Measurements from ENCODE around the gene FRMPD2.
"Not testable (repeated sequence)": the region's sequence is repeated elsewhere in the genome, so short reads cannot be mapped to it uniquely, and the experiment has no call there.

FRMPD2 gene

DNA sequence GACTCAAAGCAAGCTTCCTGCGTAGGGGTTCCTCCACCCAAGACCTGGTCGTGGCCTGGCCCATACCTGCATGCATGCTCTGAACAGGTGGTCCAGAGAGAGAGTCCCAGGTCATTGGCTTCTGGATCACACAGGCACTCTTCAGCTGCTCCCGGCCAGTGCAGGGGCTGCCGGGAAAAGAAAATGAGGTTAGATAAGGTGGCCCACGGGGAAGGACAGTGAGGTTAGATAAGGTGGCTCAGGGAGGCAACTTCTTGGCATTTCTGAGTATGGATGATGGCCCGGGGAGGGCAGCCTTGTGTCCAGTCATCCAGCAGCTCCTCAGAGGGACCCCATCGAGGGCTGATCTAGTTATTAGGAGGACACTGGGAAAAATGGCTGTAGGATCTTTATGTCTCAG lies 87.4 kb downstream of the FRMPD2 start:
- TF ChIP-seq, protein P1, sequence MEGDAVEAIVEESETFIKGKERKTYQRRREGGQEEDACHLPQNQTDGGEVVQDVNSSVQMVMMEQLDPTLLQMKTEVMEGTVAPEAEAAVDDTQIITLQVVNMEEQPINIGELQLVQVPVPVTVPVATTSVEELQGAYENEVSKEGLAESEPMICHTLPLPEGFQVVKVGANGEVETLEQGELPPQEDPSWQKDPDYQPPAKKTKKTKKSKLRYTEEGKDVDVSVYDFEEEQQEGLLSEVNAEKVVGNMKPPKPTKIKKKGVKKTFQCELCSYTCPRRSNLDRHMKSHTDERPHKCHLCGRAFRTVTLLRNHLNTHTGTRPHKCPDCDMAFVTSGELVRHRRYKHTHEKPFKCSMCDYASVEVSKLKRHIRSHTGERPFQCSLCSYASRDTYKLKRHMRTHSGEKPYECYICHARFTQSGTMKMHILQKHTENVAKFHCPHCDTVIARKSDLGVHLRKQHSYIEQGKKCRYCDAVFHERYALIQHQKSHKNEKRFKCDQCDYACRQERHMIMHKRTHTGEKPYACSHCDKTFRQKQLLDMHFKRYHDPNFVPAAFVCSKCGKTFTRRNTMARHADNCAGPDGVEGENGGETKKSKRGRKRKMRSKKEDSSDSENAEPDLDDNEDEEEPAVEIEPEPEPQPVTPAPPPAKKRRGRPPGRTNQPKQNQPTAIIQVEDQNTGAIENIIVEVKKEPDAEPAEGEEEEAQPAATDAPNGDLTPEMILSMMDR (IDR thresholded peaks at IDR 0.05), result no peak
- H3K9me3 ChIP-seq, result no peaks in the 10 kb centered on the region
- no peak overlapping the region for H3K27ac ChIP-seq
- intact Hi-C loops (cut with DNase I; ENCODE audit: low total_unique reads), result no loop called here
- H3K27me3 ChIP-seq, result peaks cover 0 to 7% of the 10 kb centered on the region in 2 donors
- no peak overlapping the region for H3K4me3 ChIP-seq
- no peak for DNase-seq
- no peaks in the 10 kb centered on the region for H3K36me3 ChIP-seq
- H3K4me1 ChIP-seq, result no peaks in the 10 kb centered on the region

DNA sequence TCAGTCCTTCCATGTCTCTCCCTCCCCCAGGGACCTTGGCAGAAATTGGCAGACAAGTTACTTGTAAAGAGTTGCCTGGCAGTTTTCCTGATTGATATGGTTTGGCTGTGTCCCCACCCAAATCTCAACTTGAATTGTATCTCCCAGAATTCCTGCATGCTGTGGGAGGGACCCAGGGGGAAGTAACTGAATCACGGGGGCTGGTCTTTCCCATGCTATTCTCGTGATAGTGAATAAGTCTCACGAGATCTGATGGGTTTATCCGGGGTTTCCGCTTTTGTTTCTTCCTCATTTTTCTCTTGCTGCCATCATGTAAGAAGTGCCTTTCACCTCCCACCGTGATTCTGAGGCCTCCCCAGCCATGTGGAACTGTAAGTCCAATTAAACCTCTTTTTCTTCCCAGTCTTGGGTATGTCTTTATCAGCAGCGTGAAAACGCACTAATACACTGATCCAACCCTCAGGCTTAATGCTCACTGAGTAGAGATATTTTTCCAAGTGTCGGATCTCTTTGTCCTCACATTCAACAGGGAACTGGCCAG lies 88.2 kb downstream of the FRMPD2 start:
- H3K4me1 ChIP-seq; H3K27me3 ChIP-seq; DNase-seq; H3K36me3 ChIP-seq; intact Hi-C loops (cut with DNase I; ENCODE audit: low total_unique reads); H3K9me3 ChIP-seq; H3K4me3 ChIP-seq; H3K27ac ChIP-seq: not testable (repeated sequence)

DNA sequence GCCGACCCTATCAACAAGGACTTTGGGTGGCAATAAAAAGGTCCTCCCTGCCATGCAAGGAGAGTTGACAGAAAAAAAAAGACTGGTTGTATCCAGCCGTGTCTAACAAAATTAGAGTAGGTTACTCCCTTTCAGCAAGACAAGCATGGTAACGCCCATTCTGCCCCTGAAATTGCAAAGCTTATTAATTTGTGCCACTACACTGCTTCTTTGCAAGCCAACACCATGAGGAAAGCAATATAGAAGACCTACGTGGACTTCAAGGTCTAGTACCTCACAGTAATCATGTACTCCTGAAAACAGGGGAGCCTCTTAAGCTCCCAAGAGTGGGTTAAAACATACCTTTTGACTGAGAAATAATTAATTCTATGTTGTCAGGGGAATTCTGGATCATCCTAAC lies 90.3 kb downstream of the FRMPD2 start:
- Histone ChIP-seq H3K4me3 (no peak overlapping the region), H3K27ac (no peak overlapping the region), H3K27me3 (peaks cover 0 to under 1% of the 10 kb centered on the region in 2 donors), H3K9me3 (no peaks in the 10 kb centered on the region), H3K4me1 (no peaks in the 10 kb centered on the region), H3K36me3 (no peaks in the 10 kb centered on the region)
- intact Hi-C loops (cut with DNase I; ENCODE audit: low total_unique reads), result no loop called here
- TF ChIP-seq, protein P1 (IDR thresholded peaks at IDR 0.05), result no peak
- no peak for DNase-seq

DNA sequence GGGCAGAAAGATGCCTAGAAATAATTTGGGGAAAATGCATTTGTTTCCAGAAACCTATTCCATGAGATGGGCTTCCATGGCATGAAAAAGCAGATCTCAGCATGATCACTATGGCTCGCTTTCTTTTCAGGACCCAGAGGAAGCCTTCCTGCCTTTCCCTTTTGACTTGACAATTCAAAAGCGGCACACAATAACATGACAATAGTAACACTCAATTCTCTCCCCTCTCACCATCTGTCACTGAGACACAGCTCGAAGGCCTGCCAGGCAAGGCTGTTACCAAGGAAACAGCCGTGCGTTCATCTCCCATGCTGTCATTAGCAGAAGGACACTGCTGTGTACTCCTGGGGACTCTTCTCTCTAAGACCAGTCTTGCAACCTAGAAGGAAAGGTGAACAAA lies 101.8 kb downstream of the FRMPD2 start:
- H3K9me3 ChIP-seq; H3K27me3 ChIP-seq; H3K36me3 ChIP-seq; H3K27ac ChIP-seq; H3K4me1 ChIP-seq; DNase-seq; intact Hi-C loops (cut with DNase I; ENCODE audit: low total_unique reads); H3K4me3 ChIP-seq: not testable (repeated sequence)

DNA sequence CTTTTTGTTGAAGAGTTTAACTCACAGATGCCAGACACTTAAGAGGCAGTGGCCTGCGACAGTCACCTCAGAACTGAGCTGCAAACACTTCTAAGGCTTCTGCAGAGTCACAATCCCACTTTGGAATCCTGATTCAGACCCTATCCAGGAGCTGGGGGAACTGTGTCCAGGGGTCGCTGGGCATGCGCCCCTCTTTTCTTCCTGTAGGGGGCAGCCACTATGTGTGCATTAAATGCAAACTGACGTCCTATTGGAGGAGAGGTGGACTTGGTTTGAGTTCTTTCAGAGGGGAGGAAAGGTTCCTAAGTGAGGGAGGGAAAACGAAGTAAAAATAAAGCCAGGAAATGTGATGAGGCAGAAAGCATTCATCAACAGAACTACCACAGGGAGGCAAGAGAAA lies 113.8 kb downstream of the FRMPD2 start:
- H3K36me3 ChIP-seq; H3K27ac ChIP-seq; H3K4me3 ChIP-seq; DNase-seq; H3K9me3 ChIP-seq; H3K27me3 ChIP-seq; H3K4me1 ChIP-seq; intact Hi-C loops (cut with DNase I; ENCODE audit: low total_unique reads): not testable (repeated sequence)

DNA sequence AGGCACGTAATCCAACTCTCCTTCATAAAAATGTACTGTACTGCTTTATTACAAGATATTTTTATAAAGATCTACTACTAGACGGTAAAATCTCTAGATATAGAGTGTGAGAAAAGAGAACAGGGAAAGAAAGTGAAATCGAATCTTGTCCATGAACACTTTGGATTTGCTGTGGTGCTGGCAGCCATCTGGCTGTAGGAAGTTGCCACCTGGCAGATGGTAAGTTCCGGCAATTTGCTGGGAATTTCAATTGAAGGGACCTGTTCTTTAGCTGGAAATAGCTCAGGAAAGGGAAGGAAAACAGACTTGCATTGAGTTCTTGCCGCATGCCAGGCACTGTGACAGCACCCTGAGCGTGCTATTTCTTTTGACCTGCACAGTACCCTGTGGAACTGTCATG lies 114.3 kb downstream of the FRMPD2 start:
- H3K27me3 ChIP-seq; H3K4me1 ChIP-seq; H3K4me3 ChIP-seq; intact Hi-C loops (cut with DNase I; ENCODE audit: low total_unique reads); H3K36me3 ChIP-seq; H3K27ac ChIP-seq; DNase-seq; H3K9me3 ChIP-seq: not testable (repeated sequence)

DNA sequence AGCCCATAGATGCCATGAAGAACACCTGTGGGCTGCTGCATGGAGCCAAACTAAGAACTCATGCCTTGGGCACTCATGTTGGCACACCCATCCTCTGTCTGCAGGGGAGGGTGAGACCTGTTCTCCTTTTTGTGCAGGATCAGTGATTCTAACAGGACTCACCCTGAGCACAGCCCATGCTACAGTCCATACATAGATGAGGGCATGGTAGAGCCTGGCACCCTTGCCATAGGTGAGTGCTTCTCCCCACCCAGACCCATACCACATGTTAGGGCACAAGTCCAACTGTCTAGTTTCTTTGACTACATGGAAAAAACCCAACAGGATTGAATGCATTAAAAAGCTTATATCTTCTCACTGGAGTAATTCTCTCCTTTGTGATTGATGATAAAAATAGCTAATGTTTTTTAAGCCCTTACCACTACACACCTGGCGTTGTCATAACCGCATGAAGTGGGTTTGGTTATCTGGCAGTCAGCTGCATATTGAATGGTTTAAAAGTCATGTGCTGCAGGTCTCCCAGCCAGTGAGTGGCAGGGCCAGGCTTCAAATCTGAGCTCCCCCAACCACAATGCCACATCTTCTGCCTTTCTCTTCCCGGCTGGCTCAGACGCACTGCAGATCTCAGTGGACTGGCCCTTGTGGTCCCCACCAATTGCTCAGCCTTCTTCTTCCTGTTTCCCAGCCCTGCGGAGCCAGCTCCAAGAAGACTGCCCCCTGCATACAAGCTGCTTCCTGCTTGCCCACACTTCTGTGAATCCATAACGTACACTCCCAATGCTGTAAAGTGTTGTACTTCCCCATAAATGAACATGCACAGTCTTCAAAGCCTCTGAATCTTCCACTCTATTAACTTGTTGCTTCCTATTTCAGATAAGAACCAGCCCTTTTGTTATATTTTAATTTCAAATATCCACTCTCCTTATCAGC lies 120.0 kb downstream of the FRMPD2 start:
- DNase-seq; H3K27ac ChIP-seq; H3K4me1 ChIP-seq; H3K9me3 ChIP-seq; H3K4me3 ChIP-seq; H3K36me3 ChIP-seq; intact Hi-C loops (cut with DNase I; ENCODE audit: low total_unique reads); H3K27me3 ChIP-seq: not testable (repeated sequence)

DNA sequence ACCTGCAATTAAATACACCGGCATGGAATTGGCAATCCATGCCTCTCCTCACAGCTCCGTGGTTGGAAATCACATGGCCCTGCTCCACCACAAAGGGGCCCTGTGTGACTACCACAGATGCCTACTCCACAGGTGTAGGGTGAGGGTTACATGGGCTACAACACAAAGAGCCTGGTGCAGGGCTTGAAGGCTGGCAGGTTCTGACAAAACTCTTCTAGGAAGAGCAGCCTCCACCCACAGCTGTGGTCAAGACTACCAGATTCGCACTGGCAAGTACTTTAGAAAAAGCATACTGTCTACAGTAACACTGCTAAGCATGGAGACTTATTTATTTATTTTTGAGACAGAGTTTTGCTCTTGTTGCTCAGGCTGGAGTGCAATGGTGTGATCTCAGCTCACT lies 126.9 kb downstream of the FRMPD2 start:
- DNase-seq; H3K4me3 ChIP-seq; H3K27ac ChIP-seq; H3K4me1 ChIP-seq; H3K9me3 ChIP-seq; H3K27me3 ChIP-seq; intact Hi-C loops (cut with DNase I; ENCODE audit: low total_unique reads); H3K36me3 ChIP-seq: not testable (repeated sequence)

DNA sequence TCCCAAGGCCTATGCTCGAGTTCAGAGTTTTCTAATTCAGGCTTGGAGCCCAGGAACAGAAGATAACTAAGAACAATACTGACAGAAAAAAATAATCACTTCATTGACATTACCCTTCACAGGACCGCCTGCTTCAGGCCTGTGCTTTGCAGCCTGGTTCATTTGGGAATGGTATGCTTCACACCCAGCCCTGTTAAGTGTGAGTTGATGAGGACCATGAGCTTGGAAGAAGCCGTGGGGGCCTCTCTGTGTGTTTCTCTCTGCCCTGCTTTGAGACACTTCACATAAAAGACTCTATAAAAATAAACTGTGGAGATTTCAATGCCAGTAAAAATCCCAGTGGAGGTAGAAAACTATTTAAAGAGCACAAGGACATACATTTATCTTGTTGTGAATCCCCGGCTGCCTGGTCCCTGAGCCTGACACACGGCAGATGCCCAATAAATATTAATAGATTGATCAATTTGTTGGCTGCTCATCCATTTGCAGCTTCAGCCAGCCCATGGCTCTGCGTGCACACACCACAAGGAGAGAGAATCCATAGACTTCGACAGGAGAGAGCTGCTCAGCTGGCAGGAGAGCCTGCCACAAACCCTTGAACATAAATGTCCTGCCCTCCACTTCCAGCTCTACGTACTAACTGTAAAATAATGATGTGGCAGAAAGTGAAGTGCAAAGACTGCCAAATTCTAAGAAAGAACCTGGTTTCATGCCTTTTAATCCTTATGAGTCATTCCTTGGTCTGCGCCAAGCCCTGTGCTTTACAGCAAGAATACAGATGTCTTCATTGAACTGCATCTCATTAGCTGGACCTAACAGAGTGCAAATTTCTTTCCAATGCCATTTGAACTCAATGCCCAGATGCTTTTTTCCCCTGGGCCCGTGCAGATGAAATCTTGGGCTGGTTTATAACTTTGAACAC lies 130.5 kb downstream of the FRMPD2 start:
- H3K4me1 ChIP-seq; H3K4me3 ChIP-seq; DNase-seq; H3K27me3 ChIP-seq; H3K27ac ChIP-seq; H3K9me3 ChIP-seq; intact Hi-C loops (cut with DNase I; ENCODE audit: low total_unique reads); H3K36me3 ChIP-seq: not testable (repeated sequence)

DNA sequence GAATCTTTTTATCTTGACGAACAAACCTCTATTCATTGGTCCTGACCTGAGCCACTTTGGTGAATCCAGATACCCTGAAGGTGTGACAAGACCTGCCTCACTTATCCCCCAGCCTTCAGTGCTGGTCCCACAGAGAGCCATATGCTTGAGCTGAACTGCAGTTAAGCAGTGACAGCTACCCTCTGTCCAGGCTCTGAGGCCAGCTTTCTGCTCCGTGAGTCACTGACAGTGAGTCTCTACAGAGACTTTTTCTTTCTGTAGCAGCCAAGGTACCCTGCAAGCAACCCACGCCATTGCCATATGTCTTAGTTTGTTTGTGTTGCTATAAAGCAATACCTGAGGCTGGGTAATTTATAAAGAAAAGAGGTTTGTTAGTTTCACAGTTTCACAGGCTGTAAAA lies 133.5 kb downstream of the FRMPD2 start:
- intact Hi-C loops (cut with DNase I; ENCODE audit: low total_unique reads); H3K4me3 ChIP-seq; H3K36me3 ChIP-seq; H3K27ac ChIP-seq; H3K4me1 ChIP-seq; H3K9me3 ChIP-seq; DNase-seq; H3K27me3 ChIP-seq: not testable (repeated sequence)

DNA sequence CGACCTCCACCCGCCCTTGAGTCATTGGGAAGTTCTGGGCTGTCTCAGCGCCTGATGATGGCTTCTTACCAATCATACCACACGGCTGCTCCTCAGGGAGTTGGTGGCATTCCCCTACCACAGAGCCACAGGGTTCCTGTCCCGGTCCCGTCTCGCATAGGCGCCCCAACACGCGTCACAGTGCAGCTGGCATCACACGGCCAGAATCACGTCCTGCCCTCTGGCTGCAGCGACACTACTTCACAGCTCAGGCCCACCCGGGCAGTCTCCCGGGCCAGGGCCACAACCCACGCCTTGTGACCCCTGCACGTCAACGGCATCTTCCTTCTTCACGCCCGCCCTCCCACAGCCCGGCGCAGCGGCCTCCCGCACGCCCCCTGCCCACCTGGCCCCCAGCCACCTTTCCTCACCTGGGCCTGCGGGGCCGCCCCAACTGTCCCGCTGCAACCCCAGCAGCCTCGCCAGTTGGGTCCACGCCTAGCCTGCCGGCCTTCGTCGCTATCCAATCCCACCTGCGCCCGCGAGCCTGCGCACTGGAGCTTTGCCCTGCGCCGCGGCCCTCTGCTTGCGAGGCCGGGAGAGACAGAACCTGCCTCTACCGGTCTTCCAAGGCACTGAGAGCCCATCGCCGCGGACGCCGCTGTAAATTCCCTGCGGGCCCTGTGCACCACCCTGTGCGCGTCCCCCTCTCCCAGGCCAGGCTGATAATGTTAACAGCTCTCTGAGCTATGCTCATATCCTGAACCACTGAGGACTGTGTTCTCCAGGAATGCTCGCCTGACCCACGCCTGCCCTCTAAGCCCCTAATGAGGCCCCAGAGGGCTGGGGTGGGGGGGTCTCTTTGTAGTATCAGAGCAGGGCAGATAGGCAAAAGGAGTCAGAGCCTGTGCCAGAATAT lies 134.3 kb downstream of the FRMPD2 start:
- DNase-seq; H3K4me1 ChIP-seq; H3K27me3 ChIP-seq; H3K4me3 ChIP-seq; H3K9me3 ChIP-seq; intact Hi-C loops (cut with DNase I; ENCODE audit: low total_unique reads); H3K36me3 ChIP-seq; H3K27ac ChIP-seq: not testable (repeated sequence)
